AG09309 (cell line): ENCODE data around the gene NEUROD6.

Source experiments
- DNase-seq: peaks from one replicate; pipeline ENCODE4 v3.0.0-alpha.2; 2010; ENCODE audit warnings: low read depth
- H3K4me3 ChIP-seq: 2 replicates; pipeline ENCODE4 v1.5.1; 2011; ENCODE audit warnings: mild to moderate bottlenecking, low read depth, low read length, moderate library complexity; ENCODE audit not compliant: control insufficient read depth
- CTCF ChIP-seq: IDR thresholded peaks from 2 replicates; pipeline ENCODE4 v1.5.1; 2011; ENCODE audit warnings: mild to moderate bottlenecking, low read depth, low read length, inconsistent platforms; ENCODE audit not compliant: insufficient read depth, control insufficient read depth; ENCODE audit errors: missing control alignments

NEUROD6 gene

DNA sequence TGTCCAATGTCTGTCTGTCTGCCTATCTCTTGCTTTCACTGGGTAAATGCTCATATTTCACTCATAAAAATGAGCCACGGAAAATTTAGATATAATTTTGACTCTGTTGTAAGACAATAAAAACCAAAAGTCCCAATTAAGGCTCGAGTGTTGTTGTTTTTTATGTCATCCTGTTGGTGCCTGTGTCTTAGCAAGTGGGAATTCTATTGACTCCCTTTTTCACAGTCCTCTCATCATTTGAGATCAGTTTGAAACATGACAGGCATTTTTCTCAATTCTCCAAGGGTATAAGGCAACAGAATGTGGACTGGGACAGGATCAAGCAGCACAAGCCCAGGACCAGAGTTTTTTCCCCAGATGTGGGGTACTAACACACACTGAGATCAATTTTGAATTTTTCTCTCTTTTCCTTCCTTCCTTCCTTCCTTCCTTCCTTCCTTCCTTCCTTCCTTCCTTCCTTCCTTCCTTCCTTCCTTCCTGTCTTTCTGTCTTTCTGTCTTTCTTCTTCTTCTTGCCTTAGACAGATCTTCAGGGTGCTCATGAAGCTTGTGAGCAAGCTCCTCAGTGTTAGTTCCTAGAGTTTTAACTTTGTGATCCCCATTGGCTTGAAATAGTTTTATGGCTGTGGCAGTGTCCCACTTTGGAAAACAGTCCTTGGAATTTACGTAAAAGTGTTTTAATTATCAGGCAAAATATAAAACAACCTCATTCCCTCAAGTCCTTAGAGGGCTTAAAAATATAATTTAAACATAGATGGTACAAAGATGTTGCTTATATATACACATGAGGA is 3.2 kb upstream of the NEUROD6 start:
- no peak for TF ChIP-seq CTCF
- no peak overlapping the region for H3K4me3 ChIP-seq
- DNase-seq: no peak

DNA sequence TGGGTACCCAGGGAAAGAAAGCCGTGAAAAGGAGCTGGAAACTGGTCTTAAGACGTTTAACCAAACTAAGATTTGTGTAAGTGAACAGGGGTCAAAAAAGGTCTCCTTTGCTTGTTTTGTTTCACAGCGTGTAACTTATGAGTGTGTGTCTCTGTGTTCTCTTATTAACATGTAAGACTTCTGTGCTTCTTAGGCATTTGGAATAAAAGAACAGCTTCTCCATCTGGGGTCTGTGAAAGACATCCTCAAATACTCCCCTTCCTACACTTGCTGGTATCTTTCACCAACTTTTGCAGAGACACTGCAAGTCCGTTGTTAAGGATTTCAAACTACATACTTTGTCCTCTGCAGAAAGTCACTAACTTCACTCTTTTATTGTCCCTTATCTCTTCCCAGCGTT is 615 bp upstream of the NEUROD6 start:
- no peak for DNase-seq
- TF ChIP-seq CTCF: no peak
- H3K4me3 ChIP-seq: no peak overlapping the region

GRCh38 chr7:31340051-31340450 is 475 bp downstream of the NEUROD6 start:
- no peak for TF ChIP-seq CTCF
- no peak for DNase-seq
- no peak overlapping the region for H3K4me3 ChIP-seq

DNA sequence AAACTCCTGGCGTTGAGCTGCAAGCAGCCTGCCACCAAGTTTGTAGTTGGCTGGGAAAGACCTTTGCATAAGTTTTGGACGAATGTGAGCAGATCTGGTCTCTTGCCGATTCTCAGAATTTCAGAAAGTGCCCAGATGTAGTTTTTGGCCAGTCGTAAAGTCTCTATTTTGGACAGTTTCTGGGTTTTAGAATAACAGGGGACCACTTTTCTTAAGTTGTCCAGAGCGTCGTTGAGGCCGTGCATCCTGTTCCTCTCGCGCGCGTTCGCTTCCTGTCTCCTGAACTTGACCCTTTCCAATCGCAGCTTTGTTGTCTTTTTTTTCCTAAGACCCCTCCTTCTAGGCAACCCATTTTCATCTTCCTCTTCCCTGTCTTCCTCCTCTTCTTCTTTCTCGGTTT is 1.8 kb downstream of the NEUROD6 start:
- DNase-seq: no peak
- no peak for TF ChIP-seq CTCF
- H3K4me3 ChIP-seq: no peak overlapping the region

GRCh38 chr7:31337002-31337565 is 3.4 kb downstream of the NEUROD6 start:
- no peak overlapping the region for H3K4me3 ChIP-seq

DNA sequence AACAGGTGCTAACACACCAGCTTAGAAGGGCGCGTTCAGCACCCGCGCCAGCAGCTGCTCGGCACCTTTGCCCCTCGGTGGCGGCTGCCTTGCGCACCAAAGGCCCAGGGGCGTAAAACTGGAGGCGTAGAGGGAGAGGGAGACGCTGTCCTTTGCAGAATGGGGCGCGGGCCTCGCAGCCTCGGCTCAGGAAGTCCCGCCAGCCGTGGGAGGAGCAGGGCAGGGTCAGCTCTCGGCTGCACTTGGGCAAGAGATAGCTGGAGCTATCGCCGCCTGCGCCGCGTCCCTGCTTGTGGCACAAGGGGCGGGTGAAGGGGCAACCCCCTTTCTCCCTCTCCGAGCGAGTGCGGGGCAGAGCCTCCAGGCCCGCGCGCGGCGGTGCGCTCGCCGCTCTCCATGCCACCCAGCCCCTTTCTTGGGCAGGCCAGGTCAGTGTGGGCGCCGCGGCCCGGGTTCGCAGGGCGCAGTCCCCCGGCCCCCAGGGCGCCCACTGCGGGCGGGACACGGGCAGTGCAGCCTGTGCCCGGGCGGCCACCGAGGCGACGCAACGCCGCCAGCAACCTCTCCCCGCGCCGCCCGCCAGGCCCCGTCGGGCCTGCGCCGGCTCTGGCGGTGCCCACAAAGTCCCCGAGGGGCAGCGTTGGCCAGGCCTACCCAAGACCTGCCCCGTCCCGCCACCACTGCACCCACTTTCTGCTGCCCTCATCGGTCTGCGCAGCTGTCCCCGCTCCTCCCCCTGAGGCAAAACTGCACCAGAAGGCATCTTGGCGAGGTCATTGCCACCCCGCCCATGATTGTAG is 4.1 kb downstream of the NEUROD6 start:
- DNase-seq: no peak
- TF ChIP-seq CTCF: no peak
- H3K4me3 ChIP-seq: no peak overlapping the region

More at GRCh38 chr7:31337002-31337565, 3.4 kb downstream of the NEUROD6 start:
- no peak for DNase-seq
- no peak for TF ChIP-seq CTCF
